IPS-20b (cell line): Measurements from ENCODE around the gene LAMB3.

Source experiments
- H3K27ac ChIP-seq: one replicate; pipeline ENCODE4 v1.5.1; 2013; ENCODE audit warnings: low read length
- H3K27me3 ChIP-seq: 2 replicates; pipeline ENCODE4 v1.6.1; 2013; ENCODE audit warnings: mild to moderate bottlenecking, low read length, inconsistent platforms; ENCODE audit not compliant: insufficient read depth
- H3K36me3 ChIP-seq: 2 replicates; pipeline ENCODE4 v1.6.1; 2013; ENCODE audit warnings: low read depth, mild to moderate bottlenecking, inconsistent platforms, low read length, moderate library complexity; ENCODE audit not compliant: insufficient read depth
- H3K4me1 ChIP-seq: 2 replicates; pipeline ENCODE4 v1.6.1; 2013; ENCODE audit warnings: mild to moderate bottlenecking, control low read depth, inconsistent platforms, low read length, moderate library complexity; ENCODE audit not compliant: insufficient read depth
- H3K4me3 ChIP-seq: 2 replicates; pipeline ENCODE4 v1.5.1; 2013; ENCODE audit warnings: mild to moderate bottlenecking, low read length, inconsistent platforms
- H3K9ac ChIP-seq: 2 replicates; pipeline ENCODE4 v1.6.1; 2013; ENCODE audit warnings: low read depth, mild to moderate bottlenecking, inconsistent platforms, low read length, moderate library complexity
- H3K9me3 ChIP-seq: 2 replicates; pipeline ENCODE4 v1.6.1; 2013; ENCODE audit warnings: mild to moderate bottlenecking, low read depth, low read length, inconsistent platforms; ENCODE audit not compliant: insufficient read depth

Gene LAMB3

DNA sequence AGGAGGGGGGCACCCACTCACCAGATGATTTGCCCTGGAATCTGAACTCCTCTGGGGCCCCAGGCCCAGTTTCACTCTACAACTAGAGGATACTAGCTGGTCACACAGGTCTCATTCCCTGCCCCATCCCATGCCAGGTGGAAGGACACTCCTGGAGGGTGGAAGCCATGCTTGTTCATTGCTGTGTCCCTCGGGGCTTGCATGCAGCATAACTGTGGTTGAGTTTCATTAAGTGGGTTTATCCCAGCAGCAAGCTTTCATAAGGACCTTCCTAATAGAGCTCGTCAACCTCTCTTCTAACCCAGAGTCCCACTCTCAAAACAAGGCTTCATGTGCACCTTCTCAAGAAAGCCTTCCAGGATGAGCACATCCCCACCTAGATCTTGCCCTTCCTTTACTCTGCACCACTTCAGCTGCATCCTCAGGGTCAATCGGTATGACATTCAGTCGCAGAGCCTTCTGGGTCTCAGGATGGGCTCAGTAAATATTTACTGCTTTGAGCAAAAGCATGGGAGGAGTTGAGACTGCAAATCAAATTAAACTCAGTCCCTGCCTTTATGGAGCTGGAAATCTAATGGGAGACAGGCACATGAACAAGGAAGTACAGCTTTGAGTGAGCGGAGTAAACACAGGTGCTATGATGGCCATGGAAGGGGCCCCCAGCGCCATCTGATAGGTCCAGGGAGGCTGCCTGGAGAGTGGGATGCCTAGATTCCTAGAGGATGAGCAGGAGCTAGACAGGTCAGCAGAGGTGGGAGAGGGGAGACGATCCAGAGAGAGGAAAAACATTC, 32.3 kb downstream of the LAMB3 start:
- no peak overlapping the region for H3K9ac ChIP-seq
- H3K4me3 ChIP-seq = no peak overlapping the region
- no peaks in the 10 kb centered on the region for H3K9me3 ChIP-seq
- no peaks in the 10 kb centered on the region for H3K36me3 ChIP-seq
- no peaks in the 10 kb centered on the region for H3K27me3 ChIP-seq
- no peak overlapping the region for H3K27ac ChIP-seq
- no peaks in the 10 kb centered on the region for H3K4me1 ChIP-seq

GRCh38 chr1:209618756-209619420, 33.3 kb downstream of the LAMB3 start:
- Histone ChIP-seq H3K4me3 (no peak overlapping the region), H3K4me1 (no peaks in the 10 kb centered on the region), H3K9me3 (no peaks in the 10 kb centered on the region), H3K27me3 (no peaks in the 10 kb centered on the region), H3K36me3 (no peaks in the 10 kb centered on the region), H3K27ac (no peak overlapping the region), H3K9ac (no peak overlapping the region)

DNA sequence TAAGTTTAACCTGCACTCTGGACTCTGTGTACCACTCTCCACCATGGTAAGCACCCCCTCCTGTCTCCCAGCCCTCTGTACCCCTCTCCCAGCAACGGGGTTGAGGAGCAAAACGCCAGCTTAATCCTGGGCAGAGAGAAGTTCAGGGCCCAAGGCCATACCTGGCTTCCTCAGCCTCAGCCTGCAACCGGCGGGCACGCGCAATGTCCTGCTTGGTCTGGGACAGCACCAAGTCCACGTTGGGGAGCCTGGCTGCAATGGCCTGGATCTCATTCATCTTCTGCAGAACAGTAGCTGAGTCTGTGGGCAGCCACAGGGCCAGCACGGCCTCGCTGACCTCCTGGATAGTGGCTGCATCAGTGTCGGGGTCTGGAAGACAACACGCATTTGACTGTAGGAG, 33.9 kb downstream of the LAMB3 start:
- no peaks in the 10 kb centered on the region for H3K4me1 ChIP-seq
- no peak overlapping the region for H3K4me3 ChIP-seq
- no peaks in the 10 kb centered on the region for H3K36me3 ChIP-seq
- no peaks in the 10 kb centered on the region for H3K9me3 ChIP-seq
- no peak overlapping the region for H3K27ac ChIP-seq
- H3K9ac ChIP-seq = no peak overlapping the region
- no peaks in the 10 kb centered on the region for H3K27me3 ChIP-seq

GRCh38 chr1:209617755-209618154, 34.5 kb downstream of the LAMB3 start:
- no peaks in the 10 kb centered on the region for H3K36me3 ChIP-seq
- no peaks in the 10 kb centered on the region for H3K27me3 ChIP-seq
- H3K9ac ChIP-seq = no peak overlapping the region
- no peak overlapping the region for H3K4me3 ChIP-seq
- H3K9me3 ChIP-seq = no peaks in the 10 kb centered on the region
- H3K4me1 ChIP-seq = no peaks in the 10 kb centered on the region
- H3K27ac ChIP-seq = no peak overlapping the region

DNA sequence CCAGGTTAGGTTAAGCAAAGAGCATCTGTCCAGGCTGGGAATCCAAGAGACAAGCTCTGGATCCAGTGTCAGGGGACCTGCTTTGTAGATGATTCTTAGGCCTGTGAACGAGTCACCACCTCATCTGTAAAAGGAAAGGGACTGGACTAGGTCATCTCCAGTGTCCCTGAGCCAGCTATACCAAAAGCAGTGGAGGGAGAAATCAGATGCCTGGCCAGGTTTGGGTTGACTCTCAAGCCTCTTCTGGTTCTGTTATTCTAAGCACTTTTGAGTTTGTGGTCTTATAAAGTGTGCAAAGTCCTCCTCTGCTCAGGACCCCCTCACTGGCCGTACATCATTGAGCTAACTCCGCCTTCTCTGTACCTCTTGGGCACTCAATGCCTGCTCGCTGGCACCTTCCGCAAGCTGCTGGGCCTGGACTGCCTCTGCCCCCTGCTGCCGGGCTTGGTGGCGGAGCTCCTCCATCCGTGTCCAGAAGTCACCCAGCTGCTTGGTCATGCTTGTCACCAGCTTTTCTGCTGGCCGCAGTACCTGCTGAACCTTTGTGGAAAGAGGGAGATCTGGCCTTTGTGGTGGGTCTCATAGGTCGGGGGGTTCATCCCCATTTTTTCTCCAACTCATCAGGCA, 35.1 kb downstream of the LAMB3 start:
- H3K27ac ChIP-seq = no peak overlapping the region
- H3K27me3 ChIP-seq = no peaks in the 10 kb centered on the region
- H3K4me1 ChIP-seq = no peaks in the 10 kb centered on the region
- no peak overlapping the region for H3K9ac ChIP-seq
- no peak overlapping the region for H3K4me3 ChIP-seq
- no peaks in the 10 kb centered on the region for H3K9me3 ChIP-seq
- no peaks in the 10 kb centered on the region for H3K36me3 ChIP-seq

DNA sequence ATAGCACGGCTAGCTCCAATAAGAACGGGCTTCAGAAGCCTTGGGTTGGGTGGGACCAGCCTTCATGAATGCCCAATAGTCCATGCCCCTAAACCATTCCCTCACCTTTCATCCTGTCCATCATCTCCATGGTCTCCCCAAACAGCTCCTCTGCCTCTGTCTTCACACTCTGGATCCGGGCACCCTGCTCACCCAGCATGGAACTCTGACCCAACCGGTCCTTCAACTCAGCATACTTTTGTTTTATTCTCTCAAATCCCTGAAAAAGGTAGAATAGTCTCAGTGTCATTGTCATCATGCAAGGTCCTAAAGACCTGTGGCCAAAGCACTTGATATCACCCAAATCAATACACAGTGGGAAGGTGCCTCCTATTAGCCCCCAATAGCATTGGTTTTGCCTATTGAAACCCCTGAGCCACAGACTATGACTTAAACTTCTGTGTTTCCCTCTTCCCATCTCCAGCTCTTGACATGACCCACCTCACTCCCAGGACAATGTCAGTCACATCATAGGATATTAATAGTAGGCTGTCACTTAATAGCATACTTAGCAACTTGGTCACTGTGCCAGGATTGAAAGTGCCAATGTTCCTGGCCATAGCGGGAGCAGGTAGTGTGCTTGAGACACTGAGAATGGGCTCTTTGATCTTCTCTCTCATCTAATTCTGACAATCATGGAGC, 35.7 kb downstream of the LAMB3 start:
- no peaks in the 10 kb centered on the region for H3K9me3 ChIP-seq
- H3K27ac ChIP-seq = no peak overlapping the region
- H3K36me3 ChIP-seq = no peaks in the 10 kb centered on the region
- H3K9ac ChIP-seq = no peak overlapping the region
- H3K27me3 ChIP-seq = no peaks in the 10 kb centered on the region
- no peaks in the 10 kb centered on the region for H3K4me1 ChIP-seq
- no peak overlapping the region for H3K4me3 ChIP-seq

GRCh38 chr1:209614906-209615305, 37.3 kb downstream of the LAMB3 start:
- Histone ChIP-seq H3K36me3 (no peaks in the 10 kb centered on the region), H3K4me1 (no peaks in the 10 kb centered on the region), H3K27ac (no peak overlapping the region), H3K27me3 (no peaks in the 10 kb centered on the region), H3K4me3 (no peak overlapping the region), H3K9ac (no peak overlapping the region), H3K9me3 (no peaks in the 10 kb centered on the region)

GRCh38 chr1:209614151-209614420, 38.1 kb downstream of the LAMB3 start:
- no peaks in the 10 kb centered on the region for H3K9me3 ChIP-seq

GRCh38 chr1:209613400-209614150, 38.6 kb downstream of the LAMB3 start:
- Histone ChIP-seq H3K27me3 (no peaks in the 10 kb centered on the region), H3K36me3 (no peaks in the 10 kb centered on the region), H3K27ac (no peak overlapping the region), H3K9ac (no peak overlapping the region), H3K9me3 (no peaks in the 10 kb centered on the region), H3K4me1 (no peaks in the 10 kb centered on the region), H3K4me3 (no peak overlapping the region)

More at GRCh38 chr1:209614151-209614420, 38.1 kb downstream of the LAMB3 start:
- Histone ChIP-seq H3K27me3 (no peaks in the 10 kb centered on the region), H3K4me3 (no peak overlapping the region), H3K4me1 (no peaks in the 10 kb centered on the region), H3K27ac (no peak overlapping the region), H3K36me3 (no peaks in the 10 kb centered on the region), H3K9ac (no peak overlapping the region)

GRCh38 chr1:209612646-209613399, 39.4 kb downstream of the LAMB3 start:
- Histone ChIP-seq H3K27me3 (no peaks in the 10 kb centered on the region), H3K36me3 (no peaks in the 10 kb centered on the region), H3K9ac (no peak overlapping the region), H3K4me1 (no peaks in the 10 kb centered on the region), H3K4me3 (no peak overlapping the region), H3K9me3 (no peaks in the 10 kb centered on the region), H3K27ac (no peak overlapping the region)
